Heart right ventricle (tissue), 12 donors: ENCODE results near the gene OR52W1. TPM values are rescaled to one million over a fixed set of nuclear protein-coding genes. Genes with fewer than 3 reads are reported as not detected.

ENCODE experiments used
- polyA plus RNA-seq, 2 donors: library from polyadenylated mRNA; stranded (reverse); fragments of 200-250 nt; gene quantifications; one replicate each; pipeline ENCODE4 v1.2.3, GENCODE V29; 2013
- total RNA-seq, 10 donors: library from RNA; stranded (reverse); fragmentation: NEBNext Ultra II Directional in 3 of 10; extraction: Animal tissue kit (Norgen Biotek cat#: 25700) in 3 of 10; gene quantifications; one replicate each; pipeline versions ENCODE4 v1.2.1 to v1.2.4, GENCODE V29; 2021 to 2023
- donor health status: ischemic (EF 13 %, LVEDD 7.1; RV severe dilation, severe dysfunction).
- donor health status: healthy with polysubstance abuse.
- donor health status: DM: no; HTN: yes; CAD: no.
- donor health status: DM: no; HTN: no; CAD: no.
- donor health status: ischemic (EF 25% LVEDD 6.9; RV normal size, moderate dysfunction).
- donor health status: ischemic (EF 25% LVEDD 5.7; RV mildly dilated, moderate dysfunction).
- donor health status: healthy.
- donor health status: nonischemic (EF 11% LVEDD 7.7; RV severe dilation, severe dysfunction).
- donor health status: DM: yes; HTN: yes; CAD: no.
- donor health status: PGD.
- donor health status: ischemic (EF 29% LVEDD 5.4; RV normal size, mild dysfunction).
- donor health status: nonischemic (EF 23%, LVEDD 6.1; RV moderate dilation, normal function).

Gene OR52W1
- total and polyA plus RNA-seq, 12 donors = not detected

Other genes with a start within 250 kb of the OR52W1 start
- gene OR56A5, start 230.7 kb upstream of the OR52W1 start, total RNA-seq = not detected
- not detected for gene OR56A5, start 230.7 kb upstream of the OR52W1 start, polyA plus RNA-seq
- not detected for gene OR52L1, start 212.2 kb upstream of the OR52W1 start, total RNA-seq
- gene OR52L1, start 212.2 kb upstream of the OR52W1 start, polyA plus RNA-seq = not detected
- gene OR56A4, start 192.3 kb upstream of the OR52W1 start, total RNA-seq = under 1 TPM in 1 of 10 donors, not detected in 9; 0.05 TPM
- gene OR56A4, start 192.3 kb upstream of the OR52W1 start, polyA plus RNA-seq = not detected
- not detected for gene OR56A1, start 168.5 kb upstream of the OR52W1 start, total RNA-seq
- gene OR56A1, start 168.5 kb upstream of the OR52W1 start, polyA plus RNA-seq = not detected
- not detected for gene OR56B4, start 91.5 kb upstream of the OR52W1 start, total RNA-seq
- not detected for gene OR56B4, start 91.5 kb upstream of the OR52W1 start, polyA plus RNA-seq
- not detected for gene OR52B2, start 28.9 kb upstream of the OR52W1 start, total RNA-seq
- gene OR52B2, start 28.9 kb upstream of the OR52W1 start, polyA plus RNA-seq = not detected
- gene C11orf42, start 6.3 kb downstream of the OR52W1 start, total RNA-seq = not detected
- gene C11orf42, start 6.3 kb downstream of the OR52W1 start, polyA plus RNA-seq = not detected
- gene FHIP1B, start 35.4 kb downstream of the OR52W1 start, total RNA-seq = 10 to 100 TPM; 13.4 to 17.3 (median 14.3) TPM
- 10 to 100 TPM; 20.2 to 23.3 TPM for gene FHIP1B, start 35.4 kb downstream of the OR52W1 start, polyA plus RNA-seq
- gene CNGA4, start 39.9 kb downstream of the OR52W1 start, total RNA-seq = under 1 TPM in 1 of 10 donors, not detected in 9; 0.13 TPM
- under 1 TPM in 1 of 2 donors, not detected in 1; 0.01 TPM for gene CNGA4, start 39.9 kb downstream of the OR52W1 start, polyA plus RNA-seq
- not detected for gene CCKBR, start 60.6 kb downstream of the OR52W1 start, total RNA-seq
- gene CCKBR, start 60.6 kb downstream of the OR52W1 start, polyA plus RNA-seq = under 1 TPM in 1 of 2 donors, not detected in 1; 0.15 TPM
- gene CAVIN3, start 121.3 kb downstream of the OR52W1 start, total RNA-seq = 100 to 1,000 TPM in 1 of 10 donors, 10 to 100 TPM in 9; 39.3 to 117 (median 46.0) TPM
- gene CAVIN3, start 121.3 kb downstream of the OR52W1 start, polyA plus RNA-seq = 100 to 1,000 TPM; 150 to 186 TPM
- gene SMPD1, start 191.2 kb downstream of the OR52W1 start, total RNA-seq = 10 to 100 TPM; 57.4 to 88.1 (median 67.6) TPM
- 10 to 100 TPM; 53.8 to 62.1 TPM for gene SMPD1, start 191.2 kb downstream of the OR52W1 start, polyA plus RNA-seq
- 10 to 100 TPM; 54.3 to 93.3 (median 65.2) TPM for gene APBB1, start 219.9 kb downstream of the OR52W1 start, total RNA-seq
- 10 to 100 TPM; 86.1 to 90.6 TPM for gene APBB1, start 219.9 kb downstream of the OR52W1 start, polyA plus RNA-seq
- under 1 TPM in 5 of 10 donors, not detected in 5; 0.33 to 0.55 (median 0.40) TPM for gene HPX, start 241.8 kb downstream of the OR52W1 start, total RNA-seq
- under 1 TPM; 0.22 to 0.73 TPM for gene HPX, start 241.8 kb downstream of the OR52W1 start, polyA plus RNA-seq